ES-I3 (cell line): ENCODE data around the gene SDHAF4.
A peak's percentile ranks its signal among the peaks of the same experiment; 100 is the strongest.
"Not testable (repeated sequence)": the region's sequence is repeated elsewhere in the genome, so short reads cannot be mapped to it uniquely, and the experiment has no call there.

ENCODE experiments used
- H3K36me3 ChIP-seq: 2 replicates; pipeline ENCODE4 v1.6.1; 2013; ENCODE audit warnings: mild to moderate bottlenecking, low read length, control low read depth, moderate library complexity; ENCODE audit not compliant: insufficient read depth
- H3K4me1 ChIP-seq: 2 replicates; pipeline ENCODE4 v1.6.1; 2013; ENCODE audit warnings: mild to moderate bottlenecking, control low read depth, low read length; ENCODE audit not compliant: insufficient read depth
- H3K9ac ChIP-seq: 2 replicates; pipeline ENCODE4 v1.6.1; 2013; ENCODE audit warnings: low read depth, mild to moderate bottlenecking, low read length, moderate library complexity
- H3K9me3 ChIP-seq: 2 replicates; pipeline ENCODE4 v1.6.1; 2013; ENCODE audit warnings: mild to moderate bottlenecking, low read length, moderate library complexity; ENCODE audit not compliant: control insufficient read depth, insufficient read depth

The SDHAF4 gene

GRCh38 chr6:70566751-70567382, at the start of gene SDHAF4:
TSS of gene SDHAF4 (plus strand) at chr6:70566930. CDS start at chr6:70566941, 11 bp downstream.
- Histone ChIP-seq H3K9me3 (no peaks in the 10 kb centered on the region), H3K4me1 (peaks cover 7% of the 10 kb centered on the region; the same call in 1 of the 2 replicates), H3K9ac (peak within 1 kb of the TSS; percentile 92), H3K36me3 (peaks cover 5% of the 10 kb centered on the region)

GRCh38 chr6:70518723-70519122, 48.0 kb upstream of the SDHAF4 start:
- no peaks in the 10 kb centered on the region for H3K9me3 ChIP-seq
- H3K9ac ChIP-seq = no peak overlapping the region
- no peaks in the 10 kb centered on the region for H3K36me3 ChIP-seq
- no peaks in the 10 kb centered on the region for H3K4me1 ChIP-seq

DNA sequence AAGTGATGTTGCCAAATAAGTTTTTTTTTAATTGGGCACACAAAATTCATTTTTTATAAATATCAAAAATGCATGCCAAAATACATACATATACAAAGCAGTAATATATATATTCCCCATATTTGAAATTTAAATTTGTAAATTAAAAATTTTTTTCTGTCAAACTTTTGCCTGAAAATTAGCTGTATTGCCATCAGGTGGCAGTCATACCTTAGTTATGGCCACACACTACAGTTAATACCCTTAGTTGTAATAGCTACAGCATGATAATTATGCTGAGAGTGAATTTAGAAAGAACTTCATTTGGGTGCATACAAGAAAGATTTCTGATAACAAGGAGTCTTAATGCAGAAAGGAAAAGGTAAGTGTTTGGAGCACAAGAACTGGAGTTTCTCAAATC, 46.2 kb upstream of the SDHAF4 start:
- H3K9me3 ChIP-seq = no peaks in the 10 kb centered on the region
- H3K4me1 ChIP-seq = no peaks in the 10 kb centered on the region
- 0 out of 2 replicates have a peak, but pooled peaks cover 3% of the 10 kb centered on the region for H3K36me3 ChIP-seq
- H3K9ac ChIP-seq = no peak overlapping the region

- Histone ChIP-seq H3K4me1 (no peaks in the 10 kb centered on the region), H3K36me3 (peaks cover 3% of the 10 kb centered on the region; the same call in 1 of the 2 replicates)
Observed at GRCh38 chr6:70524721-70525286, 41.9 kb upstream of the SDHAF4 start.

DNA sequence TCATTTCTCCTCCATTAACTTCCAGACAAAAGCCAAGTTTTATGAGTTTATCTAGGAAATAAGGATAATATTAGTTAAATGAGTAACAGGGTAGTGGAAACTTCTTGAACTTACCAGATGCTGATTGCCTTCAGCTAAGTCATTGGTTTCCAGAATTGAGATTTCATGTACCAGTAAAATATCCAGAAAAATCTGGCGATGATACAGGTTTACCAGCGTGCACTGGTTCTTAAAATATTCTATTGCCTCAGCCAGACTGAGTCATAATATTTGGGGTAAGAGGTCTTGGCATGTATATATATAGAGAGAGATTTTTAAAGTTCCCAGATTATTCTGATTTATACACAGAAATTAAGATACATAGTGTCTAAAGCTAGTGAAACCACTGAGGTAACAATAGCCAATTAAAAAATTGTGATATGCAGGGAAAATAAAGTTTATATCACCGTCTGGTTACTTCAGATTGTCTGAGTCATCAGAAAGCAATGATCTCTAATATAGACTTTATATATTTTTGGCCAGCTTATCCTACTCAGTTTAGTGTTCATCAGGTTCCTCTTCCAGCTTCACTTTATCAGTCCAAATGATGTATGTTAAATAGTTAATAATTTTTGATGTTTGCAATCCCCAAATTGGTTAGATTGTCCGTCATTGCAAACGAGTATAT, 39.5 kb upstream of the SDHAF4 start:
- H3K9ac ChIP-seq = no peak overlapping the region
- H3K36me3 ChIP-seq = peaks cover 3% of the 10 kb centered on the region; the same call in 1 of the 2 replicates
- H3K4me1 ChIP-seq = no peaks in the 10 kb centered on the region
- H3K9me3 ChIP-seq = no peaks in the 10 kb centered on the region

More at GRCh38 chr6:70524721-70525286, 41.9 kb upstream of the SDHAF4 start:
- H3K9ac ChIP-seq = no peak overlapping the region
- no peaks in the 10 kb centered on the region for H3K9me3 ChIP-seq

DNA sequence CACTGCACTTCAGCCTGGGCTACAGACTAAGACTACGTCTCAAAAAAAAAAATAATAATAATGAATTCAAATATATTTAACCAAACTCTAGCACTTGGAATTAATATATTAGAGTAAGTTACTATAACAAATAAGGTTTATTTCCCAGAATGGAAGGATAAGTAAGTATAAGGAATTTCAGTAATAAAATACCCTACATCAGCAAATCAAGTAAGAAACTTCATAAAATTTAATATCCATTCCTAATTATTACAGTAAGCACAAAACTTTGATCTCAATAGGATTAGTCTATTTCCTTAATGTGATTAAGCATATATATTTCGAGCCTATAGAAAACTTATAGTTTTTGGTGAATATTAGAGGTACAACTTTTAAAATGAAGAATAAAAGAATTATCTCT, 36.7 kb upstream of the SDHAF4 start:
- Histone ChIP-seq H3K9ac (no peak overlapping the region), H3K36me3 (no peaks in the 10 kb centered on the region; the same call in none of the 2 replicates), H3K9me3 (no peaks in the 10 kb centered on the region), H3K4me1 (no peaks in the 10 kb centered on the region)

- no peaks in the 10 kb centered on the region for H3K9me3 ChIP-seq
- H3K9ac ChIP-seq = no peak overlapping the region
- H3K36me3 ChIP-seq = no peaks in the 10 kb centered on the region; the same call in none of the 2 replicates
- no peaks in the 10 kb centered on the region for H3K4me1 ChIP-seq
Observed at GRCh38 chr6:70531133-70531532, 35.6 kb upstream of the SDHAF4 start.

DNA sequence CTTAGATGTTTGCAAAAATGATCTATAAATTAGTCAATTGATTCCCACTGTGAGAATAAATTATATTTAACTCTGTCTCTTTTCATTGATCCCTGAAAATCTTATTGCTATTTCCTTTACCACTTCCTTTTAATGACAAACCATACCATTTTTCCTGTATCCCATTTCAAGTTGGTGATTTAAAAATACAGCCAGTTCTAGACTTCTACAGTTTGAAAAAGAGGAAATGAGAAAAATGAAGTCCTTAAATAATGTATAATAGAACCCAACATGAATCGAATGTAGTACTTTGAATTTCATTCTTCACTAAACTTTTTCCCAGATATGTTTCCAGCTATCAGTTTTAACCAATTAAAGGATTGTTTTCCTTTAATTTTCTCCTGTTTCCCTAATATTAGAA, 29.5 kb upstream of the SDHAF4 start:
- H3K36me3 ChIP-seq = no peaks in the 10 kb centered on the region; the same call in none of the 2 replicates
- H3K9me3 ChIP-seq = no peaks in the 10 kb centered on the region
- no peaks in the 10 kb centered on the region for H3K4me1 ChIP-seq
- H3K9ac ChIP-seq = no peak overlapping the region

DNA sequence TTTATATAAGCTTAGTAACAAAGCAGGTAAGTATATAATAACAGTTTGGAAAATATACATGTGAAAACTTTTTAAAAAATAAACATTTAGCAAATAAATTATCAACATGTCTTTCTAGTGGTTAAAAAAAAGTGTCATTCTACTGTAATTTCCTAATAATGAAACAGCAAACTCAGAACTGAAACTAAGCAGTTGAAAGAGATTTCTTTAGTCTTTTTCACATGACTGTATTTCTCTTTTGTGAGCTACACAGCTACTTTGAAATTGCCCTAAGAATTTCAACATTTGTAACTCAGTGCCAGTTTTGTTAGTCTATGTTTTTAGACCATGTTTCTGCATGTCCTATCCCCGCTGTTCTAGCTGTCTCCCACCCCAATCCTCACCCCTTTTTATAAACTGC, 28.4 kb upstream of the SDHAF4 start:
- H3K36me3 ChIP-seq = no peaks in the 10 kb centered on the region; the same call in none of the 2 replicates

GRCh38 chr6:70547313-70547712, 19.4 kb upstream of the SDHAF4 start:
- Histone ChIP-seq H3K9me3 (no peaks in the 10 kb centered on the region), H3K4me1 (peaks cover 4% of the 10 kb centered on the region; the same call in 1 of the 2 replicates), H3K36me3 (no peaks in the 10 kb centered on the region), H3K9ac (no peak overlapping the region)

More for the DNA sequence above, 28.4 kb upstream of the SDHAF4 start:
- Histone ChIP-seq H3K4me1 (no peaks in the 10 kb centered on the region), H3K9ac (no peak overlapping the region), H3K9me3 (no peaks in the 10 kb centered on the region)

- H3K9ac ChIP-seq = no peak overlapping the region
- H3K9me3 ChIP-seq = no peaks in the 10 kb centered on the region
- H3K36me3 ChIP-seq = no peaks in the 10 kb centered on the region
- H3K4me1 ChIP-seq = peaks cover 4% of the 10 kb centered on the region; the same call in 1 of the 2 replicates
Observed at GRCh38 chr6:70547905-70548304, 18.8 kb upstream of the SDHAF4 start.

DNA sequence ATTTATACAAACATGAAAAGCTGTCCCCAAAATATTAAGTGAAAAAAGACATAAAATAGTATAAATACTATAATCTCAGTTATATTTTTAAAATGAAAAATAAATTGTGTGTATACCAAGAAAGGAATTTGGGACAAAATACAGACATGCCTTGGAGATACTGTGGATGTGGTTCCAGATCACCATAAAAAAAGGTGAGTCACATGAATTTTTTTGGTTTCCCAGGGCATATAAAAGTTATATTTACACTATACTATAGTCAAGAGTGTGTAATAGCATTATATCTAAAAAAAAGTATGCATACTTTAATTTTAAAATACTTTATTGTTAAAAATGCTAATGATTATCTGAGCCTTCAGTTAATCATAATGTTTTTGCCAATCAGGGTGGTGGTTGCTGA, 17.4 kb upstream of the SDHAF4 start:
- no peak overlapping the region for H3K9ac ChIP-seq

DNA sequence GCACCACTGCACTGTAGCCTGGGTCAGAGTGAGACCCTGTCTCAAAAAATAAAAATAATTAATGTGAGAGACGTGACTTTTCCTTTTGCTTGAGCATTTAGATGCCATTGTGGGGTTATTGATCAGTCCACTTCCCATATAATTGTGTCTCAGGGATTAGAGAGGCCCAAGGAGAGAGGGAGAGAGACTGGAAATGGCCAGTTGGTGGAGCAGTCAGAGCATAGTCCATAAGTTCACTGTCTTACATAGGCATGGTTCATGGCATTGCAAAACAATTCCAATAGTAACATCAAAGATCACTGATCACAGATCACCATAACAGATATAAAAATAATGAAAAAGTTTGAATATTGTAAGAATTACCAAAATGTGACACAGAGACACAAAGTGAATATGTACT, 15.2 kb upstream of the SDHAF4 start:
- no peaks in the 10 kb centered on the region for H3K36me3 ChIP-seq
- no peaks in the 10 kb centered on the region for H3K9me3 ChIP-seq
- H3K4me1 ChIP-seq = peaks cover 4% of the 10 kb centered on the region; the same call in 1 of the 2 replicates
- H3K9ac ChIP-seq = no peak overlapping the region

More for the DNA sequence above, 17.4 kb upstream of the SDHAF4 start:
- no peaks in the 10 kb centered on the region for H3K9me3 ChIP-seq
- no peaks in the 10 kb centered on the region for H3K36me3 ChIP-seq
- H3K4me1 ChIP-seq = peaks cover 4% of the 10 kb centered on the region; the same call in 1 of the 2 replicates

- not testable (repeated sequence) for H3K36me3 ChIP-seq, H3K9me3 ChIP-seq, H3K9ac ChIP-seq, H3K4me1 ChIP-seq
Observed at GRCh38 chr6:70552286-70552940, 14.3 kb upstream of the SDHAF4 start.
